K562 (cell line): ENCODE data around the gene RNF141. TPM values are rescaled to one million over a fixed set of nuclear protein-coding genes. Genes with fewer than 3 reads are reported as not detected.

Source experiments
- ATAC-seq: fragments of 200-7000 bp; cut with Tn5 transposase; 3 replicates; pipeline ENCODE4 v1.9.1; 2020; ENCODE audit warnings: moderate library complexity
- BruUV-seq: library from RNA; stranded (reverse); fragments of 400-500 nt; replicated peaks from 2 replicates; lab custom pipeline; 2021; lab: Mats Ljungman, UMichigan
- CTCF ChIA-PET: fragments of 300-600 bp; formaldehyde crosslinking; extraction: SDS; loops from one replicate; lab custom pipeline; 2021; ENCODE audit warnings: low intra/inter-chr PET ratio; lab: Yijun Ruan, JAX
- POLR2A ChIA-PET: fragments of 300-600, 350-650 bp; sonication (Branson Sonifier 250); formaldehyde crosslinking; extraction: SDS; loops from one replicate; lab custom pipeline; 2021; ENCODE audit warnings: antibody characterized with exemption, inconsistent platforms; lab: Yijun Ruan, JAX
- DNase-seq, 4 experiments: peaks; one replicate each; pipeline versions ENCODE4 v3.0.0 to v3.0.0-alpha.2; 2011 to 2018; ENCODE audit warnings: low spot score in 3 of 4, mixed read lengths in 3 of 4; ENCODE audit errors: extremely low read depth in 1 of 4
- FAIRE-seq: peaks from 2 replicates; lab custom pipeline; 2011; peaks lifted over from hg19 to GRCh38; lab: Jason Lieb, UNC
- H2AFZ ChIP-seq: 2 replicates; pipeline ENCODE4 v1.6.0; 2011; ENCODE audit warnings: low read depth, low read length, control low read depth, inconsistent platforms
- H3K27ac ChIP-seq: fragments of 200-600 bp; 3 replicates; pipeline ENCODE4 v1.8.0; 2011; ENCODE audit warnings: low read depth, mild to moderate bottlenecking, control low read depth, inconsistent platforms, low read length, moderate library complexity, mixed read lengths; ENCODE audit errors: extremely low read depth
- H3K27me3 ChIP-seq, 2 experiments: fragments of 300-600 bp in 1 of 2; 2 replicates in 1 of 2; 3 replicates in 1 of 2; pipeline versions ENCODE4 v1.6.0 to v1.8.0; 2011; ENCODE audit warnings: inconsistent platforms in 2 of 2, low read length in 2 of 2, mild to moderate bottlenecking in 1 of 2, mixed read lengths in 1 of 2, moderate library complexity in 1 of 2; ENCODE audit not compliant: control insufficient read depth in 2 of 2, insufficient read depth in 2 of 2
- H3K36me3 ChIP-seq: fragments of 300-600 bp; 3 replicates; pipeline ENCODE4 v1.8.0; 2011; ENCODE audit warnings: mild to moderate bottlenecking, low read length, inconsistent platforms; ENCODE audit not compliant: control insufficient read depth, insufficient read depth
- H3K4me1 ChIP-seq, 2 experiments: fragments of 200-600 bp in 1 of 2; replicated peaks in 1 of 2; 2 replicates in 1 of 2; 3 replicates in 1 of 2; pipeline versions ENCODE4 v1.5.1 to v1.8.0; 2011; ENCODE audit warnings: inconsistent platforms in 2 of 2, low read length in 2 of 2, mild to moderate bottlenecking in 1 of 2, mixed read lengths in 1 of 2, moderate library complexity in 1 of 2; ENCODE audit not compliant: control insufficient read depth in 2 of 2, insufficient read depth in 2 of 2
- H3K4me2 ChIP-seq: 2 replicates; pipeline ENCODE4 v1.6.1; 2011; ENCODE audit warnings: low read length, control low read depth, inconsistent platforms, mixed read lengths; ENCODE audit not compliant: insufficient read depth
- H3K4me3 ChIP-seq: fragments of 200-600 bp; sonication (generic), shearing (Covaris generic); 2 replicates; pipeline ENCODE4 v1.5.1; 2016; ENCODE audit warnings: control low read depth, inconsistent platforms
- H3K79me2 ChIP-seq: fragments of 200-600 bp; 3 replicates; pipeline ENCODE4 v1.8.0; 2011; ENCODE audit warnings: low read length, inconsistent platforms; ENCODE audit not compliant: control insufficient read depth, insufficient read depth
- H3K9ac ChIP-seq, 2 experiments: 2 replicates each; pipeline versions ENCODE4 v1.6.0 to v1.6.1; 2011; ENCODE audit warnings: low read depth in 2 of 2, low read length in 2 of 2, control low read depth in 1 of 2, inconsistent platforms in 1 of 2, mild to moderate bottlenecking in 1 of 2, mixed read lengths in 1 of 2; ENCODE audit not compliant: insufficient read depth in 1 of 2
- H3K9me1 ChIP-seq: one replicate; pipeline ENCODE4 v1.6.0; 2011; ENCODE audit warnings: inconsistent platforms, mild to moderate bottlenecking, low read length, moderate library complexity; ENCODE audit not compliant: control insufficient read depth, insufficient read depth
- H3K9me3 ChIP-seq: replicated peaks from 2 replicates; pipeline ENCODE4 v1.5.1; 2011; ENCODE audit warnings: low read depth, low read length, inconsistent platforms; ENCODE audit not compliant: control insufficient read depth, insufficient read depth
- H4K20me1 ChIP-seq: replicated peaks from 2 replicates; pipeline ENCODE4 v1.6.1; 2011; ENCODE audit warnings: low read length, inconsistent platforms, mixed read lengths; ENCODE audit not compliant: control insufficient read depth, insufficient read depth
- FOXP1 ChIP-seq: sonication (generic); formaldehyde crosslinking; IDR thresholded peaks from 2 replicates; pipeline ENCODE4 v1.8.0; 2022; ENCODE audit warnings: mild to moderate bottlenecking, missing genetic modification reagents
- NONO ChIP-seq, 2 experiments: fragments of 200-400 bp in 1 of 2; fragments of 450-650 bp in 1 of 2; formaldehyde crosslinking in 1 of 2; IDR thresholded peaks; 2 replicates each; pipeline ENCODE4 v1.6.1; 2017; ENCODE audit warnings: low read depth in 2 of 2, mild to moderate bottlenecking in 2 of 2, moderate library complexity in 2 of 2, low read length in 1 of 2
- PRPF4 ChIP-seq: fragments of 200-400 bp; formaldehyde crosslinking; IDR thresholded peaks from one replicate; pipeline ENCODE4 v1.6.1; 2017; ENCODE audit warnings: low read length, low read depth, mild to moderate bottlenecking; ENCODE audit not compliant: insufficient read depth, poor library complexity, severe bottlenecking
- PTRF ChIP-seq: fragments of 450-650 bp; IDR thresholded peaks from 2 replicates; pipeline ENCODE4 v1.6.1; 2016; ENCODE audit warnings: mild to moderate bottlenecking, missing genetic modification characterization, missing compliant biosample characterization
- RUNX1 ChIP-seq: sonication (generic); IDR thresholded peaks from 2 replicates; pipeline ENCODE4 v1.6.1; 2016; ENCODE audit warnings: antibody characterized with exemption, low read depth
- TBP ChIP-seq: optimal IDR thresholded peaks from 2 replicates; pipeline ENCODE3; 2011; ENCODE audit warnings: low read depth, low read length, improper control_type of control experiment
- YY1 ChIP-seq, 3 experiments: IDR thresholded peaks; 2 replicates each; pipeline ENCODE4 v1.6.1; 2011; ENCODE audit warnings: low read length in 2 of 3, mild to moderate bottlenecking in 2 of 3, moderate library complexity in 2 of 3, borderline replicate concordance in 1 of 3, control low read depth in 1 of 3, low read depth in 1 of 3; ENCODE audit not compliant: insufficient read depth in 3 of 3, insufficient replicate concordance in 2 of 3, control insufficient read depth in 1 of 3, insufficient read length in 1 of 3; ENCODE audit errors: extremely low read depth in 1 of 3
- ZNF707 ChIP-seq: fragments of 250-450 bp; sonication (Bioruptor Pico); conservative IDR thresholded peaks from 2 replicates; pipeline ENCODE4 v1.8.0; 2022; ENCODE audit warnings: inconsistent platforms, mild to moderate bottlenecking, moderate library complexity
- WGBS: fragments of 100-300 bp; shearing (Covaris generic); methylation state at CpG from one replicate; pipeline ENCODE4 v1.1.6; 2016; ENCODE audit warnings: low coverage, mixed read lengths; ENCODE audit not compliant: insufficient coverage; ENCODE audit errors: missing lambda C conversion rate; 5-methylcytosine and 5-hydroxymethylcytosine counted together
- in situ Hi-C: fragments of 300-500 bp; cut with MboI; formaldehyde crosslinking; loops from 4 replicates; pipeline ENCODE4 v1.15.0; 2018; ENCODE audit warnings: inconsistent platforms, mixed read lengths
- intact Hi-C: fragments of 100-400 bp; cut with micrococcal nuclease; formaldehyde crosslinking; loops from 2 replicates; pipeline ENCODE4 v1.14.2; 2022
- polyA plus RNA-seq, 8 experiments: library from polyadenylated mRNA; depleted of rRNA in 4 of 8; stranded (reverse) in 5 of 8; unstranded in 3 of 8; fragments of >200 nt; fragmentation: Nextera tagmentation in 2 of 8; fragmentation: Illumina TruSeq in 1 of 8; extraction: Ambion mirVana in 2 of 8; extraction: Trizol in 1 of 8; gene quantifications; 2 replicates each; pipeline versions ENCODE4 v1.2.1 to v1.2.3, GENCODE V29; 2011 to 2014; ENCODE audit warnings: inconsistent platforms in 1 of 8, missing spikeins in 1 of 8
- total RNA-seq, 7 experiments: library from RNA; depleted of rRNA in 6 of 7; stranded (reverse); fragments of >200 nt in 6 of 7; fragmentation: Illumina TruSeq in 2 of 7; extraction: Trizol in 2 of 7; gene quantifications; 2 replicates each; pipeline versions ENCODE4 v1.2.1 to v1.2.3, GENCODE V29; 2011 to 2021; ENCODE audit warnings: low replicate concordance in 1 of 7
- TF ChIP-seq, protein P1 (sequence below), 2 experiments: IDR thresholded peaks; 2 replicates each; pipeline ENCODE4 v1.6.1; 2012; ENCODE audit warnings: improper control_type of control experiment in 2 of 2, low read depth in 2 of 2, low read length in 2 of 2, borderline replicate concordance in 1 of 2
- TF ChIP-seq, protein P2 (sequence below): sonication (generic); formaldehyde crosslinking; IDR thresholded peaks from 2 replicates; pipeline ENCODE4 v1.8.0; 2022; ENCODE audit warnings: mild to moderate bottlenecking, missing genetic modification reagents, borderline replicate concordance

Gene RNF141
- total and polyA plus RNA-seq, 9 of the 15 experiments (the other 6 are each of a cell fraction or from before 2014, with no cell fraction given): 9.7 to 51.9 (median 18.9) TPM

DNA sequence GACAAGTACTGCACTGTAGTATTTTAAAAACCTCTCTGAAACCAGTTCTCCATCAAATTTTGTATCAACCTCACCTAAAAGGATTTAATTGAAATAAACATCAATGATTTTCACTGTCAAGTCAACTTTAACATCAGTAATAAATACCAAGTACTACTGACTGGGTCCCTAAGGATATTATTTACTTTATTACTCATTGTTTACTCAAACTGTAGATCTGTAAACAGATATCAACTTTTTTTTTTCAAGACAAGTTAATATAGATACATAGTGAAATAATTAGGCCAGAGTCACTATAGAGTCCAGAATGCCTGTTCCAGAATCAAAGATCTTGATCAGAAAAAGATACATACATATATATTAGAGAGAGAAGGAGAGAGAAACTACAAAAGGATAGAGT, 1.6 kb downstream of the RNF141 start:
- Histone ChIP-seq H3K27me3 (no peaks in the 10 kb centered on the region), H4K20me1 (no peaks in the 10 kb centered on the region), H3K36me3 (no peaks in the 10 kb centered on the region), H3K4me3 (no peak overlapping the region), H3K9me3 (no peaks in the 10 kb centered on the region), H3K4me1 (peaks cover 8 to 11% of the 10 kb centered on the region in 2 experiments; a peak in 4 of 5 replicates), H3K79me2 (peaks cover 15% of the 10 kb centered on the region), H2AFZ (no peak overlapping the region), H3K4me2 (no peak overlapping the region), H3K9ac (no peak overlapping the region), H3K9me1 (no peaks in the 10 kb centered on the region), H3K27ac (no peak overlapping the region)
- in situ Hi-C loops: no loop called here
- ATAC-seq (no peak), DNase-seq (no peak), FAIRE-seq (no peak)
- intact Hi-C loops: loop anchor here (5.0 kb wide), 1 partner anchor 82 kb away; the partner anchor contains the start of gene AMPD3
- no TSS peak for BruUV-seq
- ChIA-PET CTCF (no interaction called here), POLR2A (interaction anchor here (1.0 kb wide), 1 partner anchor 16 kb away, joined by 3 read pairs; no protein-coding TSS in a partner anchor)
- TF ChIP-seq PRPF4 (no peak), TBP (no peak)

DNA sequence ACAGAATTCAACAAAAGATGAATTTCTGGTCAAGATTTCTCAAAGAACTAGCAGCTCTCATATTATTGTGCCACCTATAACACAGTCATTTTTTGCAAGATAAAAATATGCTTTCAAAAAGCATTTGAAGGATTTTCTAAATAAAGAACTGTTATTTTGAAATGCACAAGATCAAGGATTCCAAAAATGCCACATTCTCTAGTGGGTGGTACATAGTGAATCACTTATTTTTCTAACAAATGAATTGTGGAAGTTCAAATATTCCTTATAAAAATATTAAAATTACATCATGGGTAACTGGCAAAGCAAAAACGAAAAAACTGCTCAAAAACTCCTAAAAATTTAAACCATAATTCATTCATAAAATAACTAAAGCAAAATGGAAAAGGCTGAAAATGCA, 2.1 kb downstream of the RNF141 start:
- H4K20me1 ChIP-seq: no peaks in the 10 kb centered on the region
- no peak overlapping the region for H3K4me3 ChIP-seq
- ATAC-seq (no peak), FAIRE-seq (no peak), DNase-seq (no peak)
- H3K27me3 ChIP-seq: no peaks in the 10 kb centered on the region
- no peak overlapping the region for H2AFZ ChIP-seq
- H3K4me2 ChIP-seq: no peak overlapping the region
- H3K9me1 ChIP-seq: no peaks in the 10 kb centered on the region
- in situ Hi-C loops (no loop called here), intact Hi-C loops (loop anchor here (5.0 kb wide), 1 partner anchor 82 kb away; the partner anchor contains the start of gene AMPD3)
- WGBS: 6% methylated on average over 1 of the region's 1 CpG
- H3K36me3 ChIP-seq: peaks cover under 1% of the 10 kb centered on the region; the same call in 1 of the 3 replicates
- H3K27ac ChIP-seq: no peak overlapping the region
- ChIA-PET POLR2A (interaction anchor here (1.0 kb wide), 1 partner anchor 15 kb away, joined by 3 read pairs; no protein-coding TSS in a partner anchor), CTCF (no interaction called here)
- peaks cover 15% of the 10 kb centered on the region for H3K79me2 ChIP-seq
- H3K4me1 ChIP-seq: peaks cover 8 to 11% of the 10 kb centered on the region in 2 experiments; a peak in 4 of 5 replicates
- no TSS peak for BruUV-seq
- no peaks in the 10 kb centered on the region for H3K9me3 ChIP-seq
- H3K9ac ChIP-seq: no peak overlapping the region
- no peak for TF ChIP-seq ZNF707 (CRISPR knock-in tag)
- TF ChIP-seq, protein P1, sequence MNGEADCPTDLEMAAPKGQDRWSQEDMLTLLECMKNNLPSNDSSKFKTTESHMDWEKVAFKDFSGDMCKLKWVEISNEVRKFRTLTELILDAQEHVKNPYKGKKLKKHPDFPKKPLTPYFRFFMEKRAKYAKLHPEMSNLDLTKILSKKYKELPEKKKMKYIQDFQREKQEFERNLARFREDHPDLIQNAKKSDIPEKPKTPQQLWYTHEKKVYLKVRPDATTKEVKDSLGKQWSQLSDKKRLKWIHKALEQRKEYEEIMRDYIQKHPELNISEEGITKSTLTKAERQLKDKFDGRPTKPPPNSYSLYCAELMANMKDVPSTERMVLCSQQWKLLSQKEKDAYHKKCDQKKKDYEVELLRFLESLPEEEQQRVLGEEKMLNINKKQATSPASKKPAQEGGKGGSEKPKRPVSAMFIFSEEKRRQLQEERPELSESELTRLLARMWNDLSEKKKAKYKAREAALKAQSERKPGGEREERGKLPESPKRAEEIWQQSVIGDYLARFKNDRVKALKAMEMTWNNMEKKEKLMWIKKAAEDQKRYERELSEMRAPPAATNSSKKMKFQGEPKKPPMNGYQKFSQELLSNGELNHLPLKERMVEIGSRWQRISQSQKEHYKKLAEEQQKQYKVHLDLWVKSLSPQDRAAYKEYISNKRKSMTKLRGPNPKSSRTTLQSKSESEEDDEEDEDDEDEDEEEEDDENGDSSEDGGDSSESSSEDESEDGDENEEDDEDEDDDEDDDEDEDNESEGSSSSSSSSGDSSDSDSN (IDR thresholded peaks at IDR 0.05; ENCODE audit: borderline replicate concordance in 1 of 2, low read depth in 2 of 2, low read length in 2 of 2): no peak
- no peak for TF ChIP-seq YY1 (IDR thresholded peaks at IDR 0.05; ENCODE audit: borderline replicate concordance in 1 of 3, control insufficient read depth in 1 of 3, extremely low read depth in 1 of 3, insufficient read depth in 3 of 3, insufficient read length in 1 of 3, insufficient replicate concordance in 2 of 3, low read depth in 1 of 3, low read length in 2 of 3)
- TF ChIP-seq FOXP1 (CRISPR knock-in tag): no peak
- no peak for TF ChIP-seq NONO (IDR thresholded peaks at IDR 0.05; ENCODE audit: low read depth in 2 of 2, low read length in 1 of 2)
- TF ChIP-seq RUNX1: no peak
- TF ChIP-seq PTRF (tag): no peak
- TF ChIP-seq, protein P2, sequence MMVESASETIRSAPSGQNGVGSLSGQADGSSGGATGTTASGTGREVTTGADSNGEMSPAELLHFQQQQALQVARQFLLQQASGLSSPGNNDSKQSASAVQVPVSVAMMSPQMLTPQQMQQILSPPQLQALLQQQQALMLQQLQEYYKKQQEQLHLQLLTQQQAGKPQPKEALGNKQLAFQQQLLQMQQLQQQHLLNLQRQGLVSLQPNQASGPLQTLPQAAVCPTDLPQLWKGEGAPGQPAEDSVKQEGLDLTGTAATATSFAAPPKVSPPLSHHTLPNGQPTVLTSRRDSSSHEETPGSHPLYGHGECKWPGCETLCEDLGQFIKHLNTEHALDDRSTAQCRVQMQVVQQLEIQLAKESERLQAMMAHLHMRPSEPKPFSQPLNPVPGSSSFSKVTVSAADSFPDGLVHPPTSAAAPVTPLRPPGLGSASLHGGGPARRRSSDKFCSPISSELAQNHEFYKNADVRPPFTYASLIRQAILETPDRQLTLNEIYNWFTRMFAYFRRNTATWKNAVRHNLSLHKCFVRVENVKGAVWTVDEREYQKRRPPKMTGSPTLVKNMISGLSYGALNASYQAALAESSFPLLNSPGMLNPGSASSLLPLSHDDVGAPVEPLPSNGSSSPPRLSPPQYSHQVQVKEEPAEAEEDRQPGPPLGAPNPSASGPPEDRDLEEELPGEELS: no peak
